ENCODE data around the gene MICAL3. TPM values are rescaled to one million over a fixed set of nuclear protein-coding genes. Genes with fewer than 3 reads are reported as not detected.

Gene MICAL3
- total RNA-seq, 1 experiment from 2014 or later: 23.7 TPM

DNA sequence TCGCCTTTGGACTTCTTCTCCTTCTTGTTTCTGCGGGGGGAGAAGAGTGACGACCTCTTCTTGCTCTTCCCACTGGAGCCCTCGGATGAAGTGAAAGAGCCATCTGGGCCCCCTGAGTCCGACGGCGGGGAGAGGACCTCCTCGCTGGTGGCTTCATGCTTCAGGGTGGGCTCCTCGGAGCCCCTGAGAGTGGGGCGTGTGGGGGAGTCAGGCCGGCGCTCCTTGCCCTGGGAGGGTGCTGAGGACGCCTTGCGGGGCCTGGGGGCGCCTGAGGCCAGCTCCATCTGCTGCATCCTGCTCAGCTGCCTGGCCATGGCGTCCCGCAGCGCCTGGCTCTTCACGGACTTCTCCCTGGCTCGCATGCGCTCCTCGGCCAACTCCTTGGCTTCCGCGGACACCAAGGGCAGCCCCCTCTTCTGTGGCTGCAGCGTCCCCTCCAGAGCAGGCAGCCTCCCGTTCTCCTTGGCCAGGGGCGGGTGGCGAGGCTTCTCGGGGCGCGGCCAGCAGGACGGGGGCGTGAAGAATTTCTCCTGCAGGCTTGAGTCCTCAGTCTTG lies 206.8 kb downstream of the MICAL3 start:
- H3K27ac ChIP-seq (ENCODE audit: low read length): no peak overlapping the region
- no TSS peak for BruUV-seq (replicated peaks)
- TF ChIP-seq, protein P1, sequence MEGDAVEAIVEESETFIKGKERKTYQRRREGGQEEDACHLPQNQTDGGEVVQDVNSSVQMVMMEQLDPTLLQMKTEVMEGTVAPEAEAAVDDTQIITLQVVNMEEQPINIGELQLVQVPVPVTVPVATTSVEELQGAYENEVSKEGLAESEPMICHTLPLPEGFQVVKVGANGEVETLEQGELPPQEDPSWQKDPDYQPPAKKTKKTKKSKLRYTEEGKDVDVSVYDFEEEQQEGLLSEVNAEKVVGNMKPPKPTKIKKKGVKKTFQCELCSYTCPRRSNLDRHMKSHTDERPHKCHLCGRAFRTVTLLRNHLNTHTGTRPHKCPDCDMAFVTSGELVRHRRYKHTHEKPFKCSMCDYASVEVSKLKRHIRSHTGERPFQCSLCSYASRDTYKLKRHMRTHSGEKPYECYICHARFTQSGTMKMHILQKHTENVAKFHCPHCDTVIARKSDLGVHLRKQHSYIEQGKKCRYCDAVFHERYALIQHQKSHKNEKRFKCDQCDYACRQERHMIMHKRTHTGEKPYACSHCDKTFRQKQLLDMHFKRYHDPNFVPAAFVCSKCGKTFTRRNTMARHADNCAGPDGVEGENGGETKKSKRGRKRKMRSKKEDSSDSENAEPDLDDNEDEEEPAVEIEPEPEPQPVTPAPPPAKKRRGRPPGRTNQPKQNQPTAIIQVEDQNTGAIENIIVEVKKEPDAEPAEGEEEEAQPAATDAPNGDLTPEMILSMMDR (conservative IDR thresholded peaks at IDR 0.05; ENCODE audit: low read depth, low read length): no peak
- TF ChIP-seq EZH2 (IDR thresholded peaks at IDR 0.05; ENCODE audit: low read length, unreplicated experiment): no peak
- no peak for TF ChIP-seq EZH2phosphoT487 (IDR thresholded peaks at IDR 0.05; ENCODE audit: borderline replicate concordance, low read length)
- H3K9me3 ChIP-seq (ENCODE audit: low read length): no peaks in the 10 kb centered on the region
- DNase-seq: no peak
- H2AFZ ChIP-seq (ENCODE audit: low read length): no peak overlapping the region
- H3K9ac ChIP-seq (ENCODE audit: low read length): no peak overlapping the region
- ChIA-PET CTCF (no interaction called here), POLR2A (ENCODE audit: unreplicated experiment) (interaction anchor here (0.6 kb wide), 1 partner anchor 105 kb away, joined by 3 read pairs; no protein-coding TSS in a partner anchor)
- no peaks in the 10 kb centered on the region for H3K27me3 ChIP-seq (ENCODE audit: low read length)
- ATAC-seq: no peak
- no peaks in the 10 kb centered on the region for H3K4me1 ChIP-seq (ENCODE audit: insufficient read depth, low read length)
- H3K4me3 ChIP-seq (ENCODE audit: low read length): no peak overlapping the region
- H3K79me2 ChIP-seq (ENCODE audit: low read length): no peaks in the 10 kb centered on the region
- H3K36me3 ChIP-seq (ENCODE audit: low read depth, low read length): no peaks in the 10 kb centered on the region
- H3K9me2 ChIP-seq (replicated peaks; ENCODE audit: low read length): no peaks in the 10 kb centered on the region
- no peaks in the 10 kb centered on the region for H3F3A ChIP-seq (ENCODE audit: low read length, unreplicated experiment)
- H4K20me1 ChIP-seq (ENCODE audit: low read length): no peaks in the 10 kb centered on the region
- intact Hi-C loops (cut with micrococcal nuclease): no loop called here
- no peak overlapping the region for H3K4me2 ChIP-seq (ENCODE audit: low read length)

DNA sequence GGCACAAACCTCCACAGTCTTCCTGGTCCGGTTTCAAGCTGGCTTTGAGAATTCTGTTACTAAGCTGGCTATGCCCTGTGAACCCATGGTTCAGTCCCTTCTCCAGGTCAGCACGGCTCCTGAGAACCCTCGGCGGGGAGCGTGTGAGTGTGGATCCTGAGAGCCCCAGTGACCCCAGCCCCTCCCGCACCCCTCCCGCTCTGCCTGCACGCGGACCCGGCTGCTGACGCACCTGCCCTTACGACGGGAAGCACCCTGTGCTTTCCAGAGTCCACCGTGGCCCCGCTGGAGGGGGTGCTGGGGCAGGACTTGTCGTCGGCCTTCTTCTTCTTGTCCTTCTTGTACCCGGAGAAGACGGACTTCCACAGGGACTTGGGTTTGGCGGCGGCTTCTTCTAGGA lies 207.3 kb downstream of the MICAL3 start:
- Histone ChIP-seq H3K36me3 (ENCODE audit: low read depth, low read length) (no peaks in the 10 kb centered on the region), H3K27me3 (ENCODE audit: low read length) (no peaks in the 10 kb centered on the region), H3F3A (ENCODE audit: low read length, unreplicated experiment) (no peaks in the 10 kb centered on the region), H3K4me1 (ENCODE audit: insufficient read depth, low read length) (no peaks in the 10 kb centered on the region), H4K20me1 (ENCODE audit: low read length) (no peaks in the 10 kb centered on the region), H3K27ac (ENCODE audit: low read length) (no peak overlapping the region), H2AFZ (ENCODE audit: low read length) (no peak overlapping the region), H3K9ac (ENCODE audit: low read length) (no peak overlapping the region), H3K9me3 (ENCODE audit: low read length) (no peaks in the 10 kb centered on the region), H3K4me3 (ENCODE audit: low read length) (no peak overlapping the region), H3K79me2 (ENCODE audit: low read length) (no peaks in the 10 kb centered on the region), H3K9me2 (replicated peaks; ENCODE audit: low read length) (no peaks in the 10 kb centered on the region), H3K4me2 (ENCODE audit: low read length) (no peak overlapping the region)
- ATAC-seq: no peak
- POLR2A ChIA-PET (ENCODE audit: unreplicated experiment): no interaction called here
- intact Hi-C loops (cut with micrococcal nuclease): no loop called here
- TF ChIP-seq, protein P1 (conservative IDR thresholded peaks at IDR 0.05; ENCODE audit: low read depth, low read length): no peak
- TF ChIP-seq EZH2 (IDR thresholded peaks at IDR 0.05; ENCODE audit: low read length, unreplicated experiment) (no peak), EZH2phosphoT487 (IDR thresholded peaks at IDR 0.05; ENCODE audit: borderline replicate concordance, low read length) (no peak)
- no TSS peak for BruUV-seq (replicated peaks)
- DNase-seq: no peak
- CTCF ChIA-PET: no interaction called here

DNA sequence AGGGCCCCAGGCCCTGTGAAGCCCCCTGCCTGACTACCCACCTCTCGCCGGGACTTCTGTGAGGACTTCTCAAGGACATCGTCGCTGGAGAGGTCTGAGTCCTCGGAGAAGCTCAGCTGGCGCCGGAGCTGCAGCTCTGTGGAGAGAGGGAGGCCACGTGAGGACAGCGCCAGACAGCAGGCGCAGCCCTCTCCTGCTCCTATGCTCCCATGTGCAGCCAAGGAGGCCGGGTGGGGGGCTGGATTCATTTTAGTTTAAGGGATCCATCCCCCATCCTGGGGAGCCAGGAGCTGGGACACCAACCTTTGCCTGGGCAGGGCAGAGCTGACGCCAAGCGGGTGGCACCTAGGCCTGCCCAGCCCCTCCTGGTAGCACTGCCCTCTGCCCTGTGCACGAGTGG lies 207.7 kb downstream of the MICAL3 start:
- no TSS peak for BruUV-seq (replicated peaks)

More for the DNA sequence above, 207.7 kb downstream of the MICAL3 start:
- no peak overlapping the region for H3K4me2 ChIP-seq (ENCODE audit: low read length)
- ATAC-seq (no peak), DNase-seq (no peak)
- no peaks in the 10 kb centered on the region for H3K27me3 ChIP-seq (ENCODE audit: low read length)
- H3K4me3 ChIP-seq (ENCODE audit: low read length): no peak overlapping the region
- H3K9me3 ChIP-seq (ENCODE audit: low read length): no peaks in the 10 kb centered on the region
- no peaks in the 10 kb centered on the region for H3K9me2 ChIP-seq (replicated peaks; ENCODE audit: low read length)
- intact Hi-C loops (cut with micrococcal nuclease): no loop called here
- no peak overlapping the region for H2AFZ ChIP-seq (ENCODE audit: low read length)
- no peaks in the 10 kb centered on the region for H3K4me1 ChIP-seq (ENCODE audit: insufficient read depth, low read length)
- H3K9ac ChIP-seq (ENCODE audit: low read length): no peak overlapping the region
- CTCF ChIA-PET: no interaction called here
- no peaks in the 10 kb centered on the region for H4K20me1 ChIP-seq (ENCODE audit: low read length)
- POLR2A ChIA-PET (ENCODE audit: unreplicated experiment): no interaction called here
- no peaks in the 10 kb centered on the region for H3K36me3 ChIP-seq (ENCODE audit: low read depth, low read length)
- H3F3A ChIP-seq (ENCODE audit: low read length, unreplicated experiment): no peaks in the 10 kb centered on the region
- TF ChIP-seq EZH2 (IDR thresholded peaks at IDR 0.05; ENCODE audit: low read length, unreplicated experiment) (no peak), EZH2phosphoT487 (IDR thresholded peaks at IDR 0.05; ENCODE audit: borderline replicate concordance, low read length) (no peak)
- TF ChIP-seq, protein P1 (conservative IDR thresholded peaks at IDR 0.05; ENCODE audit: low read depth, low read length): no peak
- H3K27ac ChIP-seq (ENCODE audit: low read length): no peak overlapping the region
- no peaks in the 10 kb centered on the region for H3K79me2 ChIP-seq (ENCODE audit: low read length)
